HUES64 (cell line): ENCODE data around the gene GPAT2.
"Not testable (repeated sequence)": the region's sequence is repeated elsewhere in the genome, so short reads cannot be mapped to it uniquely, and the experiment has no call there.

Experiments used
- H3K27ac ChIP-seq: 2 replicates; pipeline ENCODE4 v1.7.0; 2013; ENCODE audit warnings: low read depth, low read length, inconsistent platforms
- H3K27me3 ChIP-seq: 2 replicates; pipeline ENCODE4 v1.6.1; 2013; ENCODE audit warnings: mild to moderate bottlenecking, low read length; ENCODE audit not compliant: insufficient read depth
- H3K36me3 ChIP-seq: 2 replicates; pipeline ENCODE4 v1.6.1; 2013; ENCODE audit warnings: mild to moderate bottlenecking, low read length; ENCODE audit not compliant: insufficient read depth
- H3K4me1 ChIP-seq: 2 replicates; pipeline ENCODE4 v1.6.1; 2013; ENCODE audit warnings: mild to moderate bottlenecking, low read length, moderate library complexity; ENCODE audit not compliant: insufficient read depth
- H3K4me3 ChIP-seq: 2 replicates; pipeline ENCODE4 v1.5.1; 2013; ENCODE audit warnings: mild to moderate bottlenecking, low read length, moderate library complexity
- H3K9ac ChIP-seq: 2 replicates; pipeline ENCODE4 v1.6.1; 2013; ENCODE audit warnings: mild to moderate bottlenecking, low read depth, low read length
- H3K9me3 ChIP-seq: 2 replicates; pipeline ENCODE4 v1.6.1; 2013; ENCODE audit warnings: low read depth, low read length; ENCODE audit not compliant: insufficient read depth
- WGBS: fragments of 150-250, 120-280 bp; methylation state at CpG from one replicate; pipeline ENCODE4 v1.1.7; 2013; ENCODE audit warnings: missing lambda C conversion rate; 5-methylcytosine and 5-hydroxymethylcytosine counted together

Gene GPAT2

DNA sequence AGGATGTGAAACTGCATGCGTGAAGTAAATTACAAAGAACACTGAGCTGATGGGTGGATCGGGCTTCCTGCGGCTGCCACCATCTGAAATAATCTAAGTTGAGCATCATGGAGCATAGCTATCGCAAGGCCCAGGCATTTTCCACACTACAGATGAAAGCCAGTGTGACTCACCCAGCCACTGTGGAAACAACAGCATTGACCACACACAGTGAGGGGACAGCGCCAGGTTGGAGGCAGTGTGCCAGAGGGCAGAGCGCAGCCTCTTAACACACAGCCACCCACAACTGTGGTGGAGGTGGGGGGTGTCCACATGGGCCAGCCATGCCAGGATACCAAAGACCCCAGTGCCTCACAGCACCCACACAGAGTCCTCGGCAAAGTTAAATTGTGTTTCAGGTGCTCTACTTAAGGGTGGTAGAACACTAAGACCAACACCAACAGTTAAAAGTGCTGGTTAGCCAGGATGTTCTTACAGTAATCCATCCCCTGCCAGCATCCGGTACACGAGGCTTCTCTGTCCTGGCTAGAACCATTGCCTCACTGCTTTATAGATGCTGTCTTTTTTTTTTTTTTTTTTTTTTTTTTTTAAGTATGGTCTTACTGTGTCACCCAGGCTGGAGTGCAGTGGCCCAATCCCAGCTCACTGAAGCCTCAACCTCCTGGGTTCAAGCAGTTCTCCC is 14.7 kb downstream of the GPAT2 start:
- not testable (repeated sequence) for H3K9me3 ChIP-seq, H3K9ac ChIP-seq, H3K27ac ChIP-seq, H3K27me3 ChIP-seq, H3K36me3 ChIP-seq, H3K4me1 ChIP-seq, H3K4me3 ChIP-seq
- WGBS, result 90% methylated on average over 3 of the region's 9 CpGs

DNA sequence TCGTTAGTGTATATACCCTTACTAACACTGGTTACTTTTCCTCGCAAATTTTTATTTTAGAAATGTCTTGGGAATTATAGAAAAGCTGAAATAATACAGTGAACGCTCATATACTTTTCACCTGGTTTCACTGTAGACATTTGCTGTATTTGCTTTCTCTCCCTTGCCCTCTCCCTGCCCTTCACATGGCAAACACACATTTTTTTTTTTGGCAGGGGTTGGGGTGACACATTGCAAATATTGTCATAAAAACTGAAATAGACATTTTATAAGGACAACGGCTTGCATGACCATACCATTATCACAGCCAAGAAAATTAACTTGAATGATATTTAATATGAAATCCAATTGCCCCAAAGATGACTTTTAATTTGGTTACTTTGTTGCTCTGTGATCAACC is 18.4 kb downstream of the GPAT2 start:
- not testable (repeated sequence) for H3K36me3 ChIP-seq, H3K9me3 ChIP-seq, H3K27me3 ChIP-seq, H3K4me1 ChIP-seq, H3K27ac ChIP-seq, H3K9ac ChIP-seq, H3K4me3 ChIP-seq
- no CpG with 5 or more reads among the region's 4 CpGs for WGBS

DNA sequence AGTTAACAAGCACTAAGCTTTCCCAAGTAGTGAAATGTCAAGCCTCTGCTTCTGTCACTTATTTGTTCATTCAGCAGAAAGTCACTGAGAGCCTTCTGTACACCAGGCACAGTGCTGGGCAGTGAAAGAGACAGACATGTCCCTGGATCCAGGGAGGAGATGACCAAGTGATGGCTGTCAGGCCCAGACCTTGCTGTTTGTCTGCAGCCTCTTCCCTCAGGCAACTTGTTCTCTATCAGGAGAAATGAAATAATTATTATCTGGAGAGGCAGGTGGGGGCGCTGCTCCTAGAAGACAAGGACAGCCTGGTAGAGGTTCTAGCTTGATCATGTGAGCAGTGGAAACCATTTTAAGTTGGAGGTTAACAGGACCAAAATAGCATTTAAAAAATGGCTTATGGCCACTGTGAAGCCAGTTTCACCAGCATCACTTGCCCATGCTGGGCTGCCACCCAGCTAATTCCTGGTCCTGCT is 21.9 kb downstream of the GPAT2 start:
- not testable (repeated sequence) for H3K27ac ChIP-seq, H3K27me3 ChIP-seq, H3K9ac ChIP-seq, H3K9me3 ChIP-seq, H3K4me3 ChIP-seq, H3K36me3 ChIP-seq, H3K4me1 ChIP-seq
- WGBS, result 74% methylated on average over 1 of the region's 1 CpG

DNA sequence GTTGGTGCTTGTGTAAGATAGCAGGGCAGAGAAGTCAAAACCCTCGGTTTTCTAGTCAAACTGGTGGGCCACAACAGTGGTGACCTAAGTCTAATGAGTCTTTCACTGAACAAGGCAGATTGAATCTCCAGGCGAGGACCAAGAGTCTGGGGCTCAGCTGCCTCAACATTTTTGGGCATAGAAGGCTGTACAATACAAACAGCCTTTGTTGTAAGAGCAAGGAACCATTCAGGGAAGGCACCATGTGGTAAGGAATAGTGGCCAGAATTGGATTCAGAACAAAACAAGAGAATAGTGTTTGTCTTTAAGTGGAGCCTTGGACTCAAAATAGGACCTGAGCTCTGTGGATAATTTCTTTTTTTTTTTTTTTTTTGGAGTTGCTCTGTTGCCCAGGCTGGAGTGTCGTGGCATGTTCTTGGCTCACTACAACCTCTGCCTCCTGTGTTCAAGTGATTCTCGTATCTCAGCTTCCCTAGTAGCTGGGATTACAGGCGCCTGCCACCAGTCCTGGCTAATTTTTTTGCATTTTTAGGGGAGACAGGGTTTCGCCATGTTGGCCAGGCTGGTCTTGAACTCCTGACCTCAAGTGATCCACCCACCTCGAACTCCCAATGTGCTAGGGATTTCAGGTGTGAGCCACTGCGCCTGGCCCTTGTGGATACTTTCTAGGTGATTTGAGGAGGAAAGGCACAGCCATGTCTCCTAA is 22.5 kb downstream of the GPAT2 start:
- not testable (repeated sequence) for H3K9ac ChIP-seq, H3K27me3 ChIP-seq, H3K9me3 ChIP-seq, H3K4me3 ChIP-seq, H3K36me3 ChIP-seq, H3K4me1 ChIP-seq, H3K27ac ChIP-seq
- WGBS, result 93% methylated on average over 8 of the region's 8 CpGs

DNA sequence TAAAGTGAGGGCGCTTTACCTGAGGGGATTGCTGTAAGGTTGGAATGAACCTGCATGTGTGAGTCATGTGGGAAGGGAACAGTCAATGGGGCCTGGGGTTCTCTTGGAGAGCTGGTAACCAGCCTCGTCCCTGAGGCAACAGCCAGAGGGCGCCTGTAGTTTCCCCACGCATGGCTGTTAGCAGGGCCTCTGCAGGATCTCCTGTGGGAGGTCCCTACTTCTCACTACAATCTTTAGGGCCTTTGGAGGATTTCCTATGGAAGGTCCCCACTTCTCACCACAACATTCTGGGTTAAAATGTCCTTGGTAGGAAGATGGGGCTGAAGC is 23.6 kb downstream of the GPAT2 start:
- H3K4me3 ChIP-seq, result peak overlapping the region; percentile 50
- H3K27ac ChIP-seq, H3K27me3 ChIP-seq, H3K9me3 ChIP-seq, H3K4me1 ChIP-seq, H3K9ac ChIP-seq, H3K36me3 ChIP-seq: not testable (repeated sequence)
- WGBS, result 25% methylated on average over 4 of the region's 4 CpGs

DNA sequence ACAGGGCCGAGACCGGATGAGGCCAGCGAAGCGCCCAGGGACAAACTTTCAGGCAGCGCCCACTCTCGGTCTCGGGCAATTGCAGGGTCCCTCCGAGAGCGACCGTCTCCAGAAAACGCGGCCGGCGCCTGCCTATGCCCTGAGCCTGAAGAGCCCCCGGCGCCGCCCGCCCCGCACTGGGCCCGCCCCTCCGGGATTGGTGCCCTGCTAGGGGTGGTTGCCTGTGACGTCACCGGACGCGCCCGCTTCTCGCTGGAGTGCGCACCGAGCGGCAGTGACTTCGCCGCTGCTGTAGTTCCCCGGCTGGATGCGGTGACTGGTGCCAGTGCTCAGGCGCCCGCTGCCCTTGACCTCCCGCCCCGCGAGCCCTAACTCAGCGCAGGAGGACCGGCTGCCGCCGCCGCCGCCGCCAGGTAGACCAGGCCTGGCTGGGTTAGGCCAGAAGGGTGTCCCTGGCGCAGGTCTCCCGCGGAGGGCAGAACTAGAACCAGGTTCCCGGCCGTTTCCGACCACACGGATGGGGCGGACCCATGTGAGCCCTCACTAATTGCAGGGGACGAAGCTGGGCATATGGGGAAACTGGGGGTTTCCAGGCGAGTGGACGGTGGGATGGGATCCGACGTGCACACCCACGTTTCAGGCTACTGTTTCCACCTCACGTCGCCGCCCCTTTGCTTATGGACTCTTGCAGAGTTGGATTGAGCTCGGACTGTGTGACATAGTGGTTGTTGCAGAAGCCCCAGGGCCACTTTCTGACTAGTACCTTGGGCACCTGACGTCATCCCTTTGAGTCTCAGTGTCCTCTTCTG is 24.2 kb downstream of the GPAT2 start:
- not testable (repeated sequence) for H3K36me3 ChIP-seq, H3K27ac ChIP-seq, H3K9me3 ChIP-seq, H3K4me1 ChIP-seq, H3K27me3 ChIP-seq, H3K9ac ChIP-seq
- H3K4me3 ChIP-seq, result peak overlapping the region; percentile 59
- under 1% methylated on average over 26 of the region's 65 CpGs for WGBS

DNA sequence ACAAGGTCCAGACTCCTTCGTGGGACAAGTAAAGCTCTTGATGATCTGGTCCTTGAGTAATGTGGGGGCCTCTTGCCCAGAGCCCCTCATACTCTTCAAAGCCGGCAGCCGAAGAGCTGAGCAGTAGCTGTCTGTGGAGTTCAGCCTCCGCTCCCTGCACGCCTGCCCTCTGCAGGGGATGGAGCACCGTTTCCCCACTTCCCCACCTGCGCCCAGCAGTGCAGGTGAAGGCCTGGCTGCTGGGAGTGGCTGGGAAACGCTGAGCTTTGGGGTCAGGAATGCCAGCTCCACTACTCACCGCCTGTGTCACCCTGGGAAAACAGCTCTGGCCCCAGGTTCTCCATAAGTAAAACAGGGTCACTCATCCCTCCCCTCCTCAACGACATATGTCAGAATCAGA is 24.9 kb downstream of the GPAT2 start:
- H3K9ac ChIP-seq, H3K36me3 ChIP-seq, H3K27ac ChIP-seq, H3K27me3 ChIP-seq, H3K9me3 ChIP-seq, H3K4me1 ChIP-seq: not testable (repeated sequence)
- H3K4me3 ChIP-seq, result peak overlapping the region; percentile 59
- WGBS, result 18% methylated on average over 10 of the region's 10 CpGs

DNA sequence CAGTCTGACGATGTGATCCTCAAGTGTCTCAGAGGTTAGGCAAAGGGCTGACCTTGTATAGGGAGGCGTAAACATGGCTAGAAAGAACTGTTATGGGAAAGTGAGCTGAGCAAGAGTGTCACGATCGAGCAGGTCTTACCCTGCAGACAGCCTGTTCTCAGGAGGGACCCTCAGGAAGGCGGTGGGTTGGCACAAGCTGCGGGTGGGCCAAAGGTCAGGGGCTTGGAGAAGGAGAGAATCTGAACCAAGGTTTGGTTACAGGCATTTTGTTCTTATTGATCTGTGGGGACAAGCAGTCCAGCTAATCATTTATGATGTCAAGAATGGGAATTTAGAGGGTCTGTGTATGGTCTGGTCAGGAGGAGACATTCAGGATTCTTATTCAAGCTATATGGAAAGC is 26.7 kb downstream of the GPAT2 start:
- H3K36me3 ChIP-seq, H3K27ac ChIP-seq, H3K4me1 ChIP-seq, H3K9ac ChIP-seq, H3K4me3 ChIP-seq, H3K9me3 ChIP-seq, H3K27me3 ChIP-seq: not testable (repeated sequence)
- WGBS, result 88% methylated on average over 6 of the region's 6 CpGs

DNA sequence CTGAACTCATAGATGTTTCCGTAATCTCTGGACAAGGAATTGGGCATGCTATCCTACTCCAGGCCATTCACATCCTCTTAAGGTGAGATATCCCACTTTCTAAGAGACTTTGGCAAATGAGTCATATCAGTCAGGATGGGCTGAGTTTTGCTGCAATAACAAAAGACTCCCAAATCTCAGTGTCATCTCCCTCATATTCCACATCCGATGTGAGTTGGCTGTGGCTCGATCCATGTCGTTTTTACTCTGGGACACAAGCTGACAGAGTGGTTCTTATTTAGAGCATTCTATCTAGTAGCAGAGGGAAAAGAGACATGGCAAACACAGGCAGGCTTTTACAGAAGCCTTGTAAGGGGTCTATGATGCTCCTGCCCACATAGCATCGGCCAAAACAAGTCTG is 28.5 kb downstream of the GPAT2 start:
- 91% methylated on average over 5 of the region's 5 CpGs for WGBS
- not testable (repeated sequence) for H3K4me1 ChIP-seq, H3K9ac ChIP-seq, H3K27ac ChIP-seq, H3K36me3 ChIP-seq, H3K9me3 ChIP-seq, H3K27me3 ChIP-seq, H3K4me3 ChIP-seq

DNA sequence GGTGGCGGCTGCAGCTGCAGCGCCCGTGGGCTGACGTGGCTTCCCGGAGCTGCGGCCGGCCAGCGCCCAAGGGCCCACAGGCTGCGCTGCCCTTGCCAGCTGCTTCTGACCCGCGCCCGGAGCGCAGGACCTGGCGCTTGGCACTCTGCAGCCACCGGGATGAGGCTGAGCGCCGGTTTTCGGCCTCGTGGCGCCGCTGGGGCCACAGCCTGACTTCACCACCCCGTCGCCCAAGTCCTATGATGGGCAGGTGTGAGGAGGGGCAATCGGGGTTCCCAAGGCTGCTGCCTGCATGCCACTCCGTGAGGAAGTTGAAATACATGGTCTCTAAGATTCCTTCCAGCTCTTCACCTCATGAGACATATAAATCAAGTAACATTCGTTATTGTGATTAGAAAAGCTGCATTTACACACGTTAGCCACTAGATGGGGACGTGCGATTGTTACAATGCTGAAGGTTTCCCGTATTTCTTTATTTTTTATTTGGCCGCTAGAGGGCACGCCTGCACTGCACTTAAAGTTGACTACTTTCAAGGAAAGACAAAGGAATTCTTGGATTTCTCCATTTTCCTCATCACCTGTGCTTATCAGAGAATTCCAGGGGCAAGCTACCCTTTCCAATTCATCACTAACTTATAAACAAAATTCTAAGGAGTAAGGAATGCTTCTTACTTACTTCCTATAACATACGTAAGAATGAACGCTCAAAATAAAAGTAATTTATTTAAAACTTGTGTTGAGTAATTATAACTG is 42.0 kb downstream of the GPAT2 start:
- H3K27me3 ChIP-seq, H3K9me3 ChIP-seq, H3K36me3 ChIP-seq, H3K27ac ChIP-seq, H3K4me1 ChIP-seq: not testable (repeated sequence)
- Histone ChIP-seq H3K4me3 (peak overlapping the region; percentile 79), H3K9ac (peak overlapping the region; percentile 75)
- 1% methylated on average over 29 of the region's 34 CpGs for WGBS

DNA sequence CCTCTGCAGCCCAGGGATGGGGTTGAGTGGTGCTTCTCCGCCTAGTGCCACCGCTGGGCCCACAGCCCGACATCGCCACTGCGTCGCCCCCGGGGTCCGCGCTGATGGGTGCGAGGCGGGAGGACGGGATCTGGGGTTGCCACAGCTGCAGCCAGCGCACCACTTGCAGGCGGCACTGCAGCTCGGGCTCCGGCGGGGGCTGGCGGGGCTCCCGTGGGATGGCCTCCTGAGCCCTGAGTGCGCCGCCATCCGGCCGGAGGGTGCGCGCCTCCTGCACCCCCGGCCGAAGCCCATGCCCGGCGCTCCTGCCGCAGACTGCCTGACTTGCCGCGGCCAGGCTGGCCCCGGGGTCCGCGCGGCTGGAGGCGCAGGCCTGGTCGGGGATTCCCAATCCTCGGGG is 42.6 kb downstream of the GPAT2 start:
- H3K36me3 ChIP-seq, H3K9me3 ChIP-seq, H3K27ac ChIP-seq, H3K4me1 ChIP-seq, H3K27me3 ChIP-seq: not testable (repeated sequence)
- WGBS, result no CpG with 5 or more reads among the region's 39 CpGs
- Histone ChIP-seq H3K4me3 (peak overlapping the region; percentile 79), H3K9ac (peak overlapping the region; percentile 75)
